GM20000 (cell line): Measurements from ENCODE around the gene PPIL1.

ENCODE experiments used
- DNase-seq: peaks from one replicate; pipeline ENCODE4 v3.0.0; 2012; ENCODE audit warnings: low spot score
- CTCF ChIP-seq: IDR thresholded peaks from 2 replicates; pipeline ENCODE4 v1.5.1; 2012; ENCODE audit warnings: mild to moderate bottlenecking, control low read depth; ENCODE audit errors: extremely low read depth, missing control alignments

The PPIL1 gene

DNA sequence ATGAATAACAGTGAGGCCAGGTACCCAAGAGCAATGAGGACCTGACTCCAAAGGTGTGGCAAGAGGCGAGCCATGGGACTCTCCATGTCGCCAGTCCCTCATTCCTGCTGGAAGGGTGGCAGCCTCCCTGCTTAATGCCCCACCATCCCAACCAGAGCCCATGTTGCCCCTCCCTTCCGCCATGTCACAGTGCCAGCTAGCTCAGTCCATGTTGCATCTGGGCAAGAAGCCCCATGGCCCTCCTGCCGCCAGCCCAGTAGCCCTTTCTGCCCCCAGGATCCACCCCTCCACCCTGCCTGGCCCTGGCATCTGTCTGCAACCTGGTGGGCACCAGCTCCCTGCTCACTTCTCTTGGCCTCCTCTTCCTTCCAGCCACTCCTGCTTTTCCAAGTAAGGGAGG lies 29.4 kb downstream of the PPIL1 start:
- DNase-seq: no peak

DNA sequence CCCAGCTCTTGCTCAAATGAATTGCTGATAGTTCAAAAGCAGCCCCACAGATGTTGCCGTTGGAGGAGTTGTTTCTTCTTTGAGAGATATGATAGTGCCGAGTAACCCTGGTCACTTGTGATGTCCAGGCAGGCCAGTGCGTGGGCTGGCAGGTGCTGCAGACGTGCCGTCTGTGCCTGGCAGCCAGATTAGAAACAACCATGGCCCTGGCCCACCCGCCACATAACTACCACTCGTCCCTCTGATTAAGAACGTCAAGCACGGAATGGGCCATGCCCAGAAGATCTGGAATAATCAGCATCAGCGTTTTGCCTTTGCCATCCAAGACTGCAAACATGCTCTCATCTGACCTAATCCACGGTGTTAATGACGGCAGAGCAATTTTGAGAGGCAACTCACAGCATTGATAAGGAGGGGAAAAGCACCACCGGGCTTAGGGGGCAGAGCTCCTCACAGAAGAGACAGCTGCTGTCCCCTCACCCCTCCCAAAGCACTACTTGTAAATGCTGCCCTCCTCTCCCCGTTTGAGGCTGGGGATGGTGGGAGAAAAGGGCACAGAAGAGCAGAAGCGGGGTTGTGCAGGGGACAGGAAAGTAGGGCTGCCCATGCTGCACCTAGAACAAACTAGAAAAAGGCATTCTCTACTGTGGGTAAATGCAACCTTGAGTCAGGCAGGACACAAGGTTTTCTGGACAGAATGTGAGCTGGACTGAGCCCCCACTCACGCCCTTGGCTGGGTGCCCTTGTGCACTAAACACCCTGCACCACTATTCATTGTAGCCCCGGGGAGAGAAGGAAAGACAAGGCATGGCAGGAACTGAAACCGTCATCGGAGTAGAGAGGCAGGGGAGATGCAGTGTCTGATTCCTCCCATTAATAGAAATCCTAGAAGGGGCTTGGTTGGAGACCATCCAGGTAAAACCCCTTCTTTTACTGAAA lies 30.1 kb downstream of the PPIL1 start:
- no peak for TF ChIP-seq CTCF
- DNase-seq: no peak

More for the DNA sequence above, 29.4 kb downstream of the PPIL1 start:
- TF ChIP-seq CTCF: no peak

DNA sequence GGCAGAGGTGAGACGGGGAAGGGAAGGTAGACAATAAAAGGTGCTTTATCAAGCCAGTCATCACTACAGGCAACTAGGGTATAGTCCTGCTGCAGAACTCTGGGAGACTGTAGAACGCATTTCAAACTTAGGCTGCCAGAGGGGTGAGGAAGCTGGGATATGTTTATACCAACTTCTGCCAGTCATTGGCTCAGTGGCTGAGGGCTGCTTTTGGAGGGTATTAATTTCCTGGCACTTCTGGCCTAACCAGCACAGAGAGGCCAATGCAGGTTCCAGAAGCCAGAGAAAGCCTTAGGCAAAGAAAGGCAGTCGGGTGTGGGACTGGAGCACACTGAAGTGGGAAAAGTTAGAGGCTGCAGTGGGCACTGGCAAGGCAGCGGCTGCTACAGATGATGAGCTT lies 31.4 kb downstream of the PPIL1 start:
- TF ChIP-seq CTCF: no peak
- no peak for DNase-seq

DNA sequence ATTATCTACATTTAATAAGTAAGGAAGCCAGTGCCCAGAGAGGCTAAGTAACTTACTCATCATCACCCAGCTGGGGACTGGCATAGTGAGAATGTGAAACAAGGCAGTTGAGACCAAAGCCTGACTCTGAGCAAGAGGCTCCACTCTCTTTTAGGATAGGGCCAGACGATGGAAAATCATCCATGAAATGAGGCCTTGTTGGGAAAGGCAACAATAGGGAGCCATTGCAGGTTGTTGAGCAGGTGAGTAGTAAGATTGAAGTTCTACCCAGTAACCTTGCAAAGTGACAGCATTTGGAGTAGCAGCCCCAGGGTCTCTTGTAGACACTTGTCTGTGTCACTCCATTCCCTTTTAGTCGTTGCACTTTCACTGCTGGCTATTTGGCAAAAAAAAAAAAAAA lies 32.8 kb downstream of the PPIL1 start:
- DNase-seq: no peak
- TF ChIP-seq CTCF: no peak

DNA sequence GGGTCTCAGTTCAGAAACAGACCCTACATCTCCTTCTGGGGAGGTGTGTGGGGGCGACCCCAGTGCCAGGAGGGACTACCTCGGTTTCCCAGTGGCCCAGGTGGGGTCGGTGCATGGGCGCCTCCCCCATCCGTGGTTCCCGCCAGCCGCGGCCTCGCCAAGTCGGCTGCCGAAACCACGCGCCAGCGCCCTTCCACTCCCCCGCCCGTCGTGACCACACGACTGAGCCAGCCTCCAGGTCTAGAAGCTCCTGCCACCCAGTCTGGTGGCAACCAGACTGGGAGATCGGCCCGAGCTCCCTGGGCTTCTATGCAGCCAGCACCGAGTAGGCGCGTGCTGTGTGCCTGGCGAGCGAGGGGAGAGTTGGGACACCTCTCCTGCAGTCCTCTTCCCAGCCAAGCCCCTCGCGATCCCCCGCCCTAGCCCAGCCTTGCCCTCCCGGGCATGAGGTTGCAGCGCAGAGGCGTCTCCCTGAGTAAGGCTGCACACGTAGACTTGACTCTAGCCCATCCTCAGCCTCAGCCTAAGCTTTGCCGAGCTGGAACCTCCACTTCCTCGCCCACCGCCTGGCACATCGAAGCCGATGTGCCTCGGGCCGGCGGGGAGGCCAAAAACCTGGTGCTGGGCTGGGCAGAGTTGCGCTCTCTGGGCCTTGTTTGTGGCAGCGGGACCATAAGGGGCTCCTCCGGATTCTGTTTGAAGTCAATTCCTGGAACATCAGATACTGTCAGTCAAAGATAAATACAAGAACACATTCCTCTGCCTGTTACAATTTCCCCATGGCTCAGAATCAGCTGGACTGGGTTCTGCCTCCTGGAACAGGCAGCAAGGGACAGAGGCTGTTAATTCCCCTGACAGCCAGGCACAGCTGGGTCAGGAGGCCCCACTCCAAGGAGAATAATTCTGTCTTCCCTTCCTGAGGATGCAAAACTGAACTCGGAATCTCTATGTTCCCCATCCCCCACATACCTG lies 33.9 kb downstream of the PPIL1 start:
- TF ChIP-seq CTCF: no peak
- peak; percentile 39 for DNase-seq

- DNase-seq: peak; percentile 72
- peak; percentile 2 for TF ChIP-seq CTCF
Measured at GRCh38 chr6:36839749-36840431, 34.7 kb downstream of the PPIL1 start.
